ENCODE measurements around the gene FEZF1. TPM values are rescaled to one million over a fixed set of nuclear protein-coding genes. Genes with fewer than 3 reads are reported as not detected.

FEZF1 gene
- total and polyA plus RNA-seq, 10 of the 15 experiments (the other 5 are each of a cell fraction or from before 2014, with no cell fraction given), result not detected

- Histone ChIP-seq H3K27ac (ENCODE audit: control insufficient read depth, insufficient read depth) (no peak overlapping the region), H3K36me3 (ENCODE audit: control insufficient read depth in 2 of 2, insufficient read depth in 2 of 2, low read length in 1 of 2) (no peaks in the 10 kb centered on the region), H3K4me2 (ENCODE audit: control insufficient read depth, insufficient read depth) (no peak overlapping the region), H3K79me2 (ENCODE audit: control insufficient read depth, insufficient read depth, low read length) (no peaks in the 10 kb centered on the region), H4K20me1 (ENCODE audit: control insufficient read depth, insufficient read depth) (no peaks in the 10 kb centered on the region), H3K4me1 (ENCODE audit: control insufficient read depth, insufficient read depth, low read length) (no peaks in the 10 kb centered on the region), H3K9ac (ENCODE audit: control insufficient read depth, insufficient read depth, low read length) (no peak overlapping the region), H3K27me3 (replicated peaks in 1 of 2; ENCODE audit: control insufficient read depth in 2 of 2, insufficient read depth in 2 of 2, low read length in 1 of 2) (peaks cover 0 to 19% of the 10 kb centered on the region in 2 experiments; a peak in 3 of 4 replicates), H2AFZ (ENCODE audit: control insufficient read depth, low read depth, low read length) (no peak overlapping the region), H3K9me3 (replicated peaks; ENCODE audit: control insufficient read depth, insufficient read depth, low read length) (no peaks in the 10 kb centered on the region; the same call in 2 of the 3 replicates), H3K4me3 (no peak overlapping the region)
- ChIA-PET CTCF (no interaction called here), SMC1A (ENCODE audit: uncharacterized antibody, unreplicated experiment) (interaction anchor here (0.9 kb wide), 1 partner anchor 10 kb away, joined by 3 read pairs; no protein-coding TSS in a partner anchor), POLR2A (no interaction called here), RAD21 (ENCODE audit: unreplicated experiment) (no interaction called here)
- 28% methylated on average over 3 of the region's 3 CpGs for WGBS (ENCODE audit: insufficient coverage, insufficient replicate concordance, low lambda C conversion rate, missing lambda C conversion rate)
- in situ Hi-C loops (cut with MboI), result no loop called here
- FAIRE-seq, result no peak
- ATAC-seq, result no peak
- intact Hi-C loops (cut with micrococcal nuclease; ENCODE audit: unreplicated experiment), result loop anchor here (5.0 kb wide), 1 partner anchor 218 kb away; no protein-coding TSS in a partner anchor
- no peak for DNase-seq (ENCODE audit: low read depth, low spot score)
- BruUV-seq (replicated peaks), result no TSS peak
- no peak for TF ChIP-seq SKIL (IDR thresholded peaks at IDR 0.05; ENCODE audit: low read depth, poor library complexity, severe bottlenecking)
- no peak for TF ChIP-seq ZNF687 (IDR thresholded peaks at IDR 0.05)
- no peak for TF ChIP-seq FOXM1 (IDR thresholded peaks at IDR 0.05; ENCODE audit: low read depth, low read length)
- no peak for TF ChIP-seq HDAC2 (IDR thresholded peaks at IDR 0.05)
- no peak for TF ChIP-seq REST (IDR thresholded peaks at IDR 0.05; ENCODE audit: low read depth, low read length)
- no peak for TF ChIP-seq CEBPB (IDR thresholded peaks at IDR 0.05; ENCODE audit: borderline replicate concordance in 1 of 2, low read depth in 2 of 2, low read length in 2 of 2)
- TF ChIP-seq SREBF1 (IDR thresholded peaks at IDR 0.05; ENCODE audit: low read length), result no peak
- TF ChIP-seq GABPA (IDR thresholded peaks at IDR 0.05; ENCODE audit: low read depth), result no peak
- no peak for TF ChIP-seq IRF3 (IDR thresholded peaks at IDR 0.05)
- no peak for TF ChIP-seq MEF2B (IDR thresholded peaks at IDR 0.05; ENCODE audit: partially characterized antibody, poor library complexity, severe bottlenecking)
- no peak for TF ChIP-seq TCF7 (IDR thresholded peaks at IDR 0.05; ENCODE audit: borderline replicate concordance)
- no peak for TF ChIP-seq CHD4 (IDR thresholded peaks at IDR 0.05)
- TF ChIP-seq MXI1 (IDR thresholded peaks at IDR 0.05; ENCODE audit: low read depth, low read length), result no peak
- TF ChIP-seq MAX (IDR thresholded peaks at IDR 0.05; ENCODE audit: low read depth, low read length), result no peak
These were observed 4.9 kb upstream of the FEZF1 start for GRCh38 chr7:122309421-122309820.

All from GM12878 (cell line).